ENCODE results near the gene PDXP.

The PDXP gene

GRCh38 chr22:37701141-37701786 lies 42.7 kb downstream of the PDXP start:
- TF ChIP-seq YY1 (IDR thresholded peaks at IDR 0.05; ENCODE audit: low read depth) (no peak), CREB1 (IDR thresholded peaks at IDR 0.05; ENCODE audit: low read depth) (no peak), CEBPB (IDR thresholded peaks at IDR 0.05) (no peak), REST (IDR thresholded peaks at IDR 0.05; ENCODE audit: low read depth) (no peak), TAF1 (IDR thresholded peaks at IDR 0.05; ENCODE audit: low read depth) (no peak), TEAD4 (IDR thresholded peaks at IDR 0.05) (no peak), ZBTB7A (IDR thresholded peaks at IDR 0.05; ENCODE audit: low read depth) (no peak), EGR1 (IDR thresholded peaks at IDR 0.05) (no peak), FOXM1 (IDR thresholded peaks at IDR 0.05; ENCODE audit: borderline replicate concordance, low read depth) (no peak)

DNA sequence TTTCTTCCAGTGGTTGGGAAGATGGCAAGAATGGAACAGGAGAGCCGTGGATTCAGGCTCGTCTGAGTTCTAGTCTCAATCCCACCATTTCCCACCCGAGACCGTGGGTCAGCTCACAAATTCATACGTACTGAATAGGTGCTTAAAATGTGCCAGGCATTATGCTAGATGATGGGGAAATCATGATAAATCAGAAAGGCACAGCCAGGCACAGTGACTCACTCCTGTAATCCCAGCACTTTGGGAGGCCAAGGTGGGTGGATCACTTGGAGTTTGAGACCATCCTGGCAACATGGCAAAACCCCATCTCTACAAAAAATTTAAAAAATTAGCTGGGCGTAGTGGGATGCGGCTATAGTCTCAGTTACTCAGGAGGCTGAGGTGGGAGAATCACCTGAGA lies 45.4 kb downstream of the PDXP start:
- TF ChIP-seq USF1 (IDR thresholded peaks at IDR 0.05), result no peak
- TF ChIP-seq TAF1 (IDR thresholded peaks at IDR 0.05; ENCODE audit: low read depth), result no peak
- no peak for TF ChIP-seq FOXM1 (IDR thresholded peaks at IDR 0.05; ENCODE audit: borderline replicate concordance, low read depth)
- no peak for TF ChIP-seq TCF12 (IDR thresholded peaks at IDR 0.05; ENCODE audit: low read depth)

DNA sequence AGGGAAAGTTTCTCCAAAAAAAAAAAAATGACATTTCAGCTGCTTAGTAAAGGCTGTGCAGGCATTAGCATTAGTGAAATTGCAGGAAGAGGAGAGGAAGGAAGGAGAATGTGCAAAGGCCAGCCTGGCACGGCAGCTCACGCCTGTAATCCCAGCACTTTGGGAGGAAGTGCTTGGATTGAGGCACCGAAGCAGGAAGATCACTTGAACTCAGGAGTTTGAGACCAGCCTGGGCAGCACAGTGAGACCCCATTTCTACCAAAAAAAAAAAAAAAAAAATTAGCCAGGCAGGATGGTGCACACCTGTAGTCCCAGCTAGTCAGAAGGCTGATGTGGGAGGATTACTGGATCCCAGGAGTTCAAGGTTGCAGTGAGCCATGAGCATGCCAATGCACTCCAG lies 46.1 kb downstream of the PDXP start:
- no peak for TF ChIP-seq TAF1 (IDR thresholded peaks at IDR 0.05; ENCODE audit: low read depth)
- TF ChIP-seq TEAD4 (IDR thresholded peaks at IDR 0.05), result no peak
- TF ChIP-seq EP300 (IDR thresholded peaks at IDR 0.05; ENCODE audit: borderline replicate concordance), result no peak
- TF ChIP-seq NFIC (IDR thresholded peaks at IDR 0.05), result no peak
- no peak for TF ChIP-seq YY1 (IDR thresholded peaks at IDR 0.05; ENCODE audit: low read depth)

- TF ChIP-seq REST (IDR thresholded peaks at IDR 0.05; ENCODE audit: low read depth), result no peak
- TF ChIP-seq USF1 (IDR thresholded peaks at IDR 0.05), result no peak
- TF ChIP-seq CEBPB (IDR thresholded peaks at IDR 0.05), result no peak
- no peak for TF ChIP-seq CREB1 (IDR thresholded peaks at IDR 0.05; ENCODE audit: low read depth)
- TF ChIP-seq RAD21 (IDR thresholded peaks at IDR 0.05; ENCODE audit: low read depth), result no peak
- TF ChIP-seq MAX (IDR thresholded peaks at IDR 0.05), result no peak
- TF ChIP-seq NFIC (IDR thresholded peaks at IDR 0.05), result no peak
- no peak for TF ChIP-seq TCF12 (IDR thresholded peaks at IDR 0.05; ENCODE audit: low read depth)
Observed at GRCh38 chr22:37705205-37705604, 46.7 kb downstream of the PDXP start.

GRCh38 chr22:37708580-37709444 lies 50.3 kb downstream of the PDXP start:
- no peak for TF ChIP-seq RAD21 (IDR thresholded peaks at IDR 0.05; ENCODE audit: low read depth)
- no peak for TF ChIP-seq EGR1 (IDR thresholded peaks at IDR 0.05)

DNA sequence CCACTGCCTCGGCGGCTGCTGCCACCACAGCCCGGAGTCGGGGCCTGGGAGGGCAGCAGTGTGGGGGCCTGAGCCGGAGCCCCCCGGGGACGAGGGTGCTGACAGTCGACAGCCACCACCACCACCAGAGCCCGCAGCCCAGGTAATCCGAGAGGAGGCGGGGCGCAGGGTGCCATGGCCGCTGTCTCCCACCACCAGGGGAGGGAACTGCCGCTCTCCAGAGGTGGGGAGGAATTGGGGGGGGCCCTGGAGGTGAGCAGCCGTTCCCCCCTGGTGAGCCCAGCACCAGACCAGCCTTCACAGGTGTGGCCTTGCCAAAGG lies 50.9 kb downstream of the PDXP start:
- TF ChIP-seq CREB1 (IDR thresholded peaks at IDR 0.05; ENCODE audit: low read depth) (no peak), MAX (IDR thresholded peaks at IDR 0.05) (no peak), FOXM1 (IDR thresholded peaks at IDR 0.05; ENCODE audit: borderline replicate concordance, low read depth) (no peak), EGR1 (IDR thresholded peaks at IDR 0.05) (no peak), TAF1 (IDR thresholded peaks at IDR 0.05; ENCODE audit: low read depth) (no peak), YY1 (IDR thresholded peaks at IDR 0.05; ENCODE audit: low read depth) (no peak), TCF12 (IDR thresholded peaks at IDR 0.05; ENCODE audit: low read depth) (no peak), ZBTB7A (IDR thresholded peaks at IDR 0.05; ENCODE audit: low read depth) (no peak), USF1 (IDR thresholded peaks at IDR 0.05) (no peak), CEBPB (IDR thresholded peaks at IDR 0.05) (no peak), TEAD4 (IDR thresholded peaks at IDR 0.05) (no peak), RAD21 (IDR thresholded peaks at IDR 0.05; ENCODE audit: low read depth) (no peak), REST (IDR thresholded peaks at IDR 0.05; ENCODE audit: low read depth) (no peak), EP300 (IDR thresholded peaks at IDR 0.05; ENCODE audit: borderline replicate concordance) (no peak)
